ENCODE data around the gene ZNF496.
"Not testable (repeated sequence)": the region's sequence is repeated elsewhere in the genome, so short reads cannot be mapped to it uniquely, and the experiment has no call there.

Gene ZNF496

DNA sequence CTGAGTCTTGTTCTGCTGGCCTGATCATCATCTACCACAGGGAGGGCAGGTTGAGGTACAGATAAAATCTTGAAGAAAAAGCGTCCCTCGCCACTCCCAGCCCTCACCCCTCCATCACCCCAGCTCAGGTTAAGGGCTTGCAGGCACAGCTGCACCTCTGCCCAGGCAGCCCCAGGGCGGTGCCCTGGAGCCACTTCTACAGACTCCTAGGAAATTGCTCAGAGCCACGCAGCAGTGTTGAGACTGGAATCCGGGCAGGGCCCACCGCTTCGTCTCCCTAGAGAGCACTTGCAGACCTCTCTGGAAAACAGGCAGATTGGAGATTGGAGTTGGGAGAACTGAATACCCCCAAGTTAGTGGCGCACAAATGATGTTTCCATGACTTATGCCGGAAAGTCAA lies 40.5 kb downstream of the ZNF496 start:
- DNase-seq = no peak

DNA sequence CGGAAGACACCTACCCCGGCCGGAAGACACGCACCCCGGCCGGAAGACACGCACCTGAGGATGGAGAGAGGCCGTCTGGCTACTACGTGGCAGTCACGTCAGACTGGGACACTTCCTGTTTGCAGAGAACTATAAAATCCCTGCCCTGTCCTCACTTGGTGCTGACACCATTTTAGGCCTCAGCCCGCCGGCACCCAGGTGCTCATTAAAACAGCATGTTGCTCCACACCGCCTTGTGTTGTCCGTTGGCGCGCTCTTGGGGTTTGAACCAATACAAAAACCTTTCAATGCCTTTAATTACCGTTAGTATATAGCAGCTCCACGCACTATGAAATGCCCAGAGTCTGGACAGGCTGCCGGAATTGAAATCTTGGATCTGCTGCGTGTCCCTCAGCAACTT lies 41.1 kb downstream of the ZNF496 start:
- no peak for DNase-seq

DNA sequence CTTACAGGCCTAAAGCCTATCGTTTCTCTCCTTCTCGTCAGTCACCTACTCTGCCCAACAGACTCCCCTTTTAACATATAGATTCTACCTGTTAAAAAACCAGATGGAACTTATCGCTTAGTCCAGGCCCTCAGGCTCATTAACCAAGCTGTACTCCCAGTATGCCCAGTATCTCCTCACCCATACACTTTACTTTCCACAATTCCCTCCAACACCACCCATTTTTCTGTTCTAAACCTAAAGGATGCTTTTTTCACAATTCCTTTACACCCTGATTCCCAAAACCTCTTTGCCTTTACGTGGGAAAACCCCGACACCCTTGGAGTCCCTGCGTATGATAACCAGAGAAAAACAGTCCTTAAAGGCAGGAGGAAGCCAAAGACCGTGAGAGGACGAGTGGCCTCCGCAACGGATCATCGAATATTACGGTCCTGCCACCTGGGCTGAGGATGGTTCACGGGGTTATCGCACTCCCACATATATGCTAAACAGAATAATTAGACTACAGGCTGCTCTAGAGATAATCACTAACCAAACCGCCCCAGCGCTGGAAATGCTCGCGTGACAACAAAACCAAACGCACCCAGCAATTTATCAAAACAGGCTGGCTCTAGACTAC lies 42.3 kb downstream of the ZNF496 start:
- DNase-seq = not testable (repeated sequence)

DNA sequence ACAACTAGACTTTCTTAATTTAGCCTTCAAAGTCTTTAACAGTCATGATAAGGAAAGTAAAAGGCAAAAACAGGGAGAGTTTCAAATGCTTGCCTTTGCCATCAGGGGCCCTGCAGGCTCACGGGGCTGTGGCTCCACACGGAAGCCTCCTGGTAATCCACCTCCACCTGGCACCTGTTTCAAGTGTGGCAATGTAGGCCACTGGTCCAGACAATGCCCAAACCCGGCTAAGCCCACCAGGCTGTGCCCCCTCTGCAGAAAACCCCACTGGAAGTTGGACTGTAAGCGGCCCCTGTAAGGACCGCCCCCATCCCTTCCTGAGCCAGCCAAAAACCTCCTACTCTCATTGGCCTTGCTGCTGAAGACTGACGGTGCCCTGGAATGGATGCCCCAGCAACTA lies 43.3 kb downstream of the ZNF496 start:
- DNase-seq = no peak

DNA sequence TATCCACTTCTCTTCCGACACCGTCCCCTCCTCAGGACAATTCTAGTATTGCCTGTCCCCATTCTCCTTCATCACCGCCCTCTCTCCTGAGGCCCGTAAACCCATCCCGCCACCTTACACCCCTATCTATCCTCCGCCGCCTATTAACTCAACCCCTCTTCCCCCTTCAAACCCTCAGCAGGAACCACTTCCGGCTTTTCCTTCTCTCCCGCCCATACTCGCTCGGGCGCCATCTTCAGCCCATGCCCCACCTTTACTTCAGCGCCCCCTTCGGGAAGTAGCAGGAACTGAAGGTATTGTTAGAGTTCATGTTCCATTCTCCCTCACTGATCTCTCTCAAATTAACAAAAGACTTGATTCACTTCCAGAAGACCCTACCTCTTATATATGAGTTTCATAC lies 44.2 kb downstream of the ZNF496 start:
- no peak for DNase-seq

DNA sequence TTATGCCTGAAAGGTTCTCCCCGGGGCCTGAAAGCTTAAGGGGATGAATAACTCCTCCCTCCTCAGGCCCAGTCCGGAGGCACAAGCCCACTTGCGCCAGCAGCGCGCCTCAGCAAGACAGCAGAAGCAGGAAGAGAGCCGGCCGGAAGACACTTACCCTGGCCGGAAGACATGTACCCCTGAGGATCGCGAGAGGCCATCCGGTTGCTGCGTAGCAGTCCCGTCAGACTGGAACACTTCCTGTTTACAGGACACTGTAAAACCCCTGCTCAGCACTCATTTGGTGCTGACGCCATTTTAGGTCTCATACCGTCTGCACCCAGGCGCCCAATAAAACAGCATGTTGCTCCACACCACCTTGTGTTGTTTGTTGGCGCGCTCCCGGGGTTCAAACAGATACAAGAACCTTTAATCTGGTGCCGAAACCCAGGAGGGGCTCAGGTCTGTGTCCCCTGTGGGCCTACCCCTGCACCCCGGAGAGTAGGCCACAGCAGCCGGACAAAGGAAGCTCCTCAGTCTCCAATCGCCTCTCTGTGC lies 45.5 kb downstream of the ZNF496 start:
- no peak for DNase-seq

DNA sequence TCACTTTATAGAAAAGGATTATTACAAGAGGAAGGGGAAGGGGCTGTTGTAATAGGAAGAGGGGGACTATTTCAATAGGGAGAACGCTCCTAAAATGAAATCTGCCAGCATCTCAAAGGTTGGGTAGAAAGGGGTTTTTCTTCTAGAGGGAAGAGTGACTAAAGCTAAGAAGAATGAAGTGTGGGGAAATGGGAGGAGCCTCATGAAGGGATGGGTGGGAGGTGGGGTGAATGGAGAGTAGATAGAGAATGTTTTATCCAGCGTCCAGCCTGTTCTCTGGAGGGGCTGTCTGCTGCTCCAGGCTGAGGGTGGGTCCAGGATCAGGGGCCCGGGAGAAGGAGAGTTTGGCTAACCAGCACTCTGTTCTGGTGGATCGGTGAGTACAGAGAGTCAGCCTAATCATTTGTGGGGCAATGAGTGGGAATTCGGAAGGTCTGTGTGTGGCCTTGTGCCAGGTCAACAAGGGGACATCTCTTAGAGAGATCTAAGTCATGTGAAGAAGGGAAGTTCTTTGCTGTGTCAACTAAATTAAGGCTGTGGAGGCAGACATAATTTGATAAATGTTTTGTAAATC lies 50.6 kb downstream of the ZNF496 start:
- no peak for DNase-seq

DNA sequence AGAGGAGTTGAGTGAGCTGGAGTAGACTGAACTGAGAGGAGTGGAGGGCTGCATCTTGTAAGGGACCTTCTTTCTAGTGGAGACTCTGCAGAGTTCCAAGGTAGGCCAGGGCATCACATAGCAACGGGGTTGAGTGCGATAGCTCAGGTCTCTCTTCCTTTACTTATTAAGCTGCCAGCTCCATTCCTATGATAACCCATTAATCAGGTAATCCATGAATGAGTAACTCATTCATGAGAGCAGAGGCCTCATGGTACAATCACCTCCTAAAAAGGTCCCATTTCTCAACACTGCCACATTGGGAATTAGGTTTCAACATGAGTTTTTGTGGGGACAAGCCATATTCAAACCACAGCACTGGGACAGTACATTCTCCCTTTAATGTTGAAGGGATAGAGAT lies 54.5 kb downstream of the ZNF496 start:
- DNase-seq = no peak

DNA sequence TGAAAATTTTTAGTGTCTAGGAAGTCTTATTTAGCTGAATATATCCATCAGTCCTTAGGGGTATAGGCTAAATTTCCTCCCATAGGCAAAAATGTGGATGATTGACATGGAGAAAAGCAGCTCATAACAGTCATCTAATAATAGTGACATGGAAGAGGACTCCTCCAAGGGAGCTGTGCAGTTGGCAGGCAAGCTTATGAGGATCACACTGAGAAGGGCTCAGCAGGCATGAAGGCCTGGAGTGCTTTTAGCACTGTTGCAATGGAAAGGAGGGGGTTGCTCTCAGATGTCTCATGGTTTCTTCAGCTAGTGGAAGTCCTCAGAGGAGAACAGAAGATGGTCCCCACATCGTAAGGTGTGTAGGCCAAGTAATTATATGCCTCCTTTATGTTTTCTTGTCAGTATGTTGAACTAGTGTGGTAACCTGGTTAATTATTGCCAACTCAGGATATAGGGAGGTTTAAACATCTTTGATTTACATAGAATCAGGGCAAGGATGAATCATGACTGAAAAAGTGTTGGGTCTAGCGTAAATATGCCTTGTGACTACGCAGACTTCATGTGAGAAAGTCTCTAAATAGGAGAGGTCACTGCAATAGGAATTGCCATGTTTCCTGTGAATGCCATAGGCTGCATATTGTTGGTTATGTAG lies 56.9 kb downstream of the ZNF496 start:
- no peak for DNase-seq

DNA sequence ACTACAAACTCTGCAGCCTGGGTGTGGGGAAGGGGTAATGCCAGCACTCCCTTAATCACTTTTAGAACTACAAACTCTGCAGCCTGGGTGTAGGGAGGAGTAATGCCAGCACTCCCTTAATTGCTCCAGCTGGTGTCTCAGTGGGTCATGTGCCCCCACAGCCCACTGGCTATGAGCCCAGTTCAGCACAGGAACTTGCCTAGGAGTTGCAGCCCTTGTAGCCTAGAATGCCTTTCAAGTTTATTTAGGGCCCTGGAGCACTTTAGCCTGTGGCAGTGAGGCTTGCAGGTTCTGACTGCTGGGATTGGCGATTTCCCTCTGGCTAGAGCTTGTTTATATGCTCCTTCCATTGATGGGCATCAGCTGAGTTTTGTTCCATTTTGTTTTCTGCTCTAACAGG lies 58.7 kb downstream of the ZNF496 start:
- peak; percentile 71 for DNase-seq

DNA sequence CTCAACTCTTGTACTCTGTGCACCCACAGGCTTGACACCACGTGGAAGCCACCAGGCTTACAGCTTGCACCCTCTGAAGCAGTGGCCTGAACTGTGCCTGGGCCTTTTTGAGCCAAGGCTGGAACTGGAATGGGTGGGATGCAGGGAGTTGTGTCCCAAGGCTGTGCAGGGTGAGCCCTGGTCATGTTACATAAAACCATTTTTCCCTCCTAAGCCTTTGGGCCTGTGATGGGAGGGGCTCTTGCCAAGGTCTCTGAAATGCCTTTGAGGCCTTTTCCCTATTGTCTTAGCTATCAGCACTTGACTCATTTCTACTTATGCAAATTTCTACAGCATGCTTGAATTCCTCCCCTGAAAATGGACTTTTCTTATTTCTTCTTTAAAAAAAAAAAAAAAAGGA lies 61.7 kb downstream of the ZNF496 start:
- no peak for DNase-seq

DNA sequence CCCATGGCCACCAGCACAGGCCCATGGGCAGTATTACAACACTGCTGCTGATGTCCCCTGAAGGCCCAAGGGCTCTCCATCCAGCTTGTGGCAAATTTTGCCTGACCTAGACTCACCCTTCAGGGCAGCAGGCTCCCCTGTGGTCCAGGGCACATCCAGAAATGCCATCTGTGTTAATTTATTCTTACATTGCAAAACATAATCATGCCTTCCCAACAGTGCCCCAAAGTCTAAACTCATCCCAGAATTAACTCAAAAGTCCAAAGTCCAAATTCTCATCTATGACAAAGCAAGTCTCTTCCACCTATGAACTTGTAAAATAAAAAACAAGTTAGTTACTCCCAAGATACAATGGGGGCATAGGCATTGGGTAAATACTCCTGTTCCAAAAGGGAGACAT lies 62.5 kb downstream of the ZNF496 start:
- no peak for DNase-seq

DNA sequence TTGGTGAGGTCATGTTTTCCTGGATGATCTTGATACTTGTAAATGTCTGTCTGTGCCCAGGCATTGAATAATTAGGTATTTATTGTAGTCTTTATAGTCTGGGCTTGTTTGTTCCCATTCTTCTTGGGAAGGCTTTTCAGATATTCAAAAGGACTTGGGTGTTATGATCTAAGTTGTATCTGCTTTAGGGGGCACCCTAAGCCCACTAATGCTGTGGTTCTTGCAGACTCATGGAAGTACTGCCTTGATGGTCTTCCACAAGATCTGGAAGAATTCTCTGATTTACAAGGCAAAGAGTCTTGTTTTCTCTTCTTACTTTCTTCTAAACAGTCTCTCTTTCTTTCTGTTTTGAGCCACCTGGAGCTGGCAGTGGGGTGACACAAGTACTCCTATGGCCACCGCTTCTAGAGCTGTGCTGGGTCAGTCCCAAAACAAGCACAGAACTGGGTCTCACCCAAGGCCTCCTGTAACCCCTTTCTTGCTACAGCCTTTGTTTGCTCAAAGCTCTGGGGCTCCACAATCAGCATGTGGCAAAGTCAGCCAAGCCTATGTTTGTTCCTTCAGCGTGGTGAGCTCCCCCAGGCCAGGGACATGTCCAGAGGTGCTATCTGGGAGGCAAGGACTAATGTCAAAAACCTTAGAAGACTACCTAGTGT lies 63.1 kb downstream of the ZNF496 start:
- DNase-seq = no peak

DNA sequence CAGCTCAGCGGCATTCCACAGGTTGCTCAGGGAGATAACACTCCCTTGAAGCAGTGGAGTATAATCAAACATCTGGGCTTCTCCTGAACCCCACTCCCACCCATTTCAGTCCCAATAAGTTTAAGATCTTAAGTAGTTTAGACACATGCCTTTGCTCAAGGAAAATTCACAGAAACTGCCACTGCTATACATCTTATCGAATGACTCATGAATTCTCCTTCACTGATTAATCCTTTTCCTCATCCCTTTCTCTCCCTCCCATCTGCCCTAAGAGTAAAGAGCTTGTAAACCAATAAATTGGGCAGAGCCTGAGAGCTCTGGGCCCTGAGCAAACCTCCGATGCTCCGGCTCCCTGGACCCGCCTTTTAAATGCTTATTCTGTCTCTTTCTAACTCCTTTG lies 65.6 kb downstream of the ZNF496 start:
- DNase-seq = no peak

DNA sequence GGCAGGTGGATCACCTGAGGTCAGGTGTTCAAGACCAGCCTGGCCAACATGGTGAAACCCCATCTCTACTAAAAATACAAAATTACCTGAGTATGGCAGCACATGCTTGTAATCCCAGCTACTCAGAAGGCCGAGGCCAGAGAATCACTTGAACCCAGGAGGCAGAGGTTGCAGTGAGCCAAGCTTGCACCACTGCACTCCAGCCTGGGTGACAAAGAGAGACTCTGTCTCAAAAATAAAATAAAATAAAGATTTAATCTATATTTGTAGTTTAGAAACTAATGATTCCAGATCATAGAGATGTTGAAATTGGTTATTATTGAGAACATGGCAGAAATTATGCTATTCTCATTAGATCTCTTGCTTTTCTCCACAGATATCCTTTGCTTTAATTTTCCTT lies 75.9 kb downstream of the ZNF496 start, which contains the start of gene VN1R5:
VN1R5 (plus strand) TSS at position 301 of the 400 bp plus-strand sequence.
- not testable (repeated sequence) for DNase-seq

DNA sequence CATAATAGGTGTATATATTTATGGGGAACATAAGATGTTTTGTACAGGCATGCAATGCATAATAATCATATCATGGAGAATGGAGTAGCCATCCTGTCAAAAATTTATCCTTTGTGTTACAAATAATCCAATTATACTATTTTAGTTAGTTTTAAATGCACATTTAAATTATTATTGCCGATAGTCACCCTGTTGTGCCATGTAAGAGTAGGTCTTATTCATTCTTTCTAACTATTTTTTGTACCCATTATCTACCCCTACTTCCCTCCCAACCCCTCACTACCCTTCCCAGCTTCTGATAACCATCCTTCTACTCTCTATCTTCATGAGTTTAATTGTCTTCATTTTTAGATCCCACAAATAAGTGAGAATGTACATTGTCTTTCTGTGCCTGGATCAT lies 84.1 kb downstream of the ZNF496 start:
- DNase-seq = no peak
